ENCODE measurements around the gene ITFG1.

- TF ChIP-seq CBX2 (IDR thresholded peaks at IDR 0.05; ENCODE audit: insufficient read depth, low read length, poor library complexity, severe bottlenecking): no peak
- TF ChIP-seq, protein P1, sequence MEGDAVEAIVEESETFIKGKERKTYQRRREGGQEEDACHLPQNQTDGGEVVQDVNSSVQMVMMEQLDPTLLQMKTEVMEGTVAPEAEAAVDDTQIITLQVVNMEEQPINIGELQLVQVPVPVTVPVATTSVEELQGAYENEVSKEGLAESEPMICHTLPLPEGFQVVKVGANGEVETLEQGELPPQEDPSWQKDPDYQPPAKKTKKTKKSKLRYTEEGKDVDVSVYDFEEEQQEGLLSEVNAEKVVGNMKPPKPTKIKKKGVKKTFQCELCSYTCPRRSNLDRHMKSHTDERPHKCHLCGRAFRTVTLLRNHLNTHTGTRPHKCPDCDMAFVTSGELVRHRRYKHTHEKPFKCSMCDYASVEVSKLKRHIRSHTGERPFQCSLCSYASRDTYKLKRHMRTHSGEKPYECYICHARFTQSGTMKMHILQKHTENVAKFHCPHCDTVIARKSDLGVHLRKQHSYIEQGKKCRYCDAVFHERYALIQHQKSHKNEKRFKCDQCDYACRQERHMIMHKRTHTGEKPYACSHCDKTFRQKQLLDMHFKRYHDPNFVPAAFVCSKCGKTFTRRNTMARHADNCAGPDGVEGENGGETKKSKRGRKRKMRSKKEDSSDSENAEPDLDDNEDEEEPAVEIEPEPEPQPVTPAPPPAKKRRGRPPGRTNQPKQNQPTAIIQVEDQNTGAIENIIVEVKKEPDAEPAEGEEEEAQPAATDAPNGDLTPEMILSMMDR (IDR thresholded peaks at IDR 0.05 in 2 of 3, conservative IDR thresholded peaks at IDR 0.05 in 1 of 3; ENCODE audit: insufficient read depth in 2 of 3, low read depth in 1 of 3, low read length in 3 of 3): no peak
- no peak for TF ChIP-seq JUNB (CRISPR knock-in tag; conservative IDR thresholded peaks at IDR 0.05)
- TF ChIP-seq EGR1 (conservative IDR thresholded peaks at IDR 0.05): no peak
- TF ChIP-seq, protein P2, sequence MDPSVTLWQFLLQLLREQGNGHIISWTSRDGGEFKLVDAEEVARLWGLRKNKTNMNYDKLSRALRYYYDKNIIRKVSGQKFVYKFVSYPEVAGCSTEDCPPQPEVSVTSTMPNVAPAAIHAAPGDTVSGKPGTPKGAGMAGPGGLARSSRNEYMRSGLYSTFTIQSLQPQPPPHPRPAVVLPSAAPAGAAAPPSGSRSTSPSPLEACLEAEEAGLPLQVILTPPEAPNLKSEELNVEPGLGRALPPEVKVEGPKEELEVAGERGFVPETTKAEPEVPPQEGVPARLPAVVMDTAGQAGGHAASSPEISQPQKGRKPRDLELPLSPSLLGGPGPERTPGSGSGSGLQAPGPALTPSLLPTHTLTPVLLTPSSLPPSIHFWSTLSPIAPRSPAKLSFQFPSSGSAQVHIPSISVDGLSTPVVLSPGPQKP (CRISPR knock-in tag; IDR thresholded peaks at IDR 0.05): no peak
- TF ChIP-seq POLR2A (conservative IDR thresholded peaks at IDR 0.05): no peak
- TF ChIP-seq ZNF707 (CRISPR knock-in tag; conservative IDR thresholded peaks at IDR 0.05): no peak
- TF ChIP-seq NR1H2 (CRISPR knock-in tag; IDR thresholded peaks at IDR 0.05): no peak
Observed at GRCh38 chr16:47140686-47141085, 320.2 kb downstream of the ITFG1 start.
